Caki2 (cell line): ENCODE measurements around the gene OR2T27. TPM values are rescaled to one million over a fixed set of nuclear protein-coding genes. Genes with fewer than 3 reads are reported as not detected.
"Not testable (repeated sequence)": the region's sequence is repeated elsewhere in the genome, so short reads cannot be mapped to it uniquely, and the experiment has no call there.

Source experiments
- DNase-seq: peaks from one replicate; pipeline ENCODE4 v3.0.0-alpha.2; 2015; ENCODE audit warnings: low read depth
- in situ Hi-C: cut with HindIII; loops from 2 replicates; pipeline ENCODE4 v1.10.0; 2016; ENCODE audit warnings: low sequenced_read_pairs, low pct_unique_long_range_greater_than_20kb, mixed read lengths
- total RNA-seq: library from RNA; depleted of rRNA; stranded (reverse); fragments of >200 nt; shearing (Covaris generic); gene quantifications from 2 replicates; pipeline ENCODE4 v1.2.3, GENCODE V29; 2014; ENCODE audit warnings: low replicate concordance

OR2T27 gene
- total RNA-seq, 1 experiment from 2014 or later = not detected

- in situ Hi-C loops, DNase-seq: not testable (repeated sequence)
Measured at GRCh38 chr1:248645178-248645577, 10.2 kb downstream of the OR2T27 start, which contains the start of gene OR2T35. TSS of gene OR2T35 (minus strand) at chr1:248645278. CDS start at chr1:248639258, 6,020 bp downstream.

GRCh38 chr1:248642971-248643651, 12.2 kb downstream of the OR2T27 start:
- in situ Hi-C loops = not testable (repeated sequence)

GRCh38 chr1:248641583-248641982, 13.7 kb downstream of the OR2T27 start:
- in situ Hi-C loops, DNase-seq: not testable (repeated sequence)

More at GRCh38 chr1:248642971-248643651, 12.2 kb downstream of the OR2T27 start:
- not testable (repeated sequence) for DNase-seq

GRCh38 chr1:248640906-248641305, 14.4 kb downstream of the OR2T27 start:
- in situ Hi-C loops, DNase-seq: not testable (repeated sequence)

GRCh38 chr1:248639652-248640051, 15.7 kb downstream of the OR2T27 start:
- in situ Hi-C loops, DNase-seq: not testable (repeated sequence)

- DNase-seq, in situ Hi-C loops: not testable (repeated sequence)
Measured at GRCh38 chr1:248636612-248637011, 18.7 kb downstream of the OR2T27 start.

- in situ Hi-C loops, DNase-seq: not testable (repeated sequence)
Measured at GRCh38 chr1:248634991-248635390, 20.3 kb downstream of the OR2T27 start, which contains the start of gene OR2T11. TSS of gene OR2T11 (minus strand) at chr1:248635091. CDS start at chr1:248627128, 7,963 bp downstream.

GRCh38 chr1:248631354-248632008, 23.8 kb downstream of the OR2T27 start:
- in situ Hi-C loops = no loop called here
- DNase-seq = no peak

GRCh38 chr1:248630551-248630950, 24.8 kb downstream of the OR2T27 start:
- DNase-seq = no peak
- in situ Hi-C loops = no loop called here

- no peak for DNase-seq
- in situ Hi-C loops = no loop called here
Measured at GRCh38 chr1:248627971-248628844, 27.1 kb downstream of the OR2T27 start.

GRCh38 chr1:248625971-248626370, 29.4 kb downstream of the OR2T27 start:
- in situ Hi-C loops = no loop called here
- DNase-seq = no peak

GRCh38 chr1:248625166-248625565, 30.2 kb downstream of the OR2T27 start:
- in situ Hi-C loops = no loop called here
- DNase-seq = no peak

- in situ Hi-C loops = no loop called here
- DNase-seq = peak; percentile 2
Measured at GRCh38 chr1:248622570-248623001, 32.7 kb downstream of the OR2T27 start.

GRCh38 chr1:248621770-248622169, 33.6 kb downstream of the OR2T27 start:
- in situ Hi-C loops = no loop called here

GRCh38 chr1:248618878-248619277, 36.5 kb downstream of the OR2T27 start:
- DNase-seq = peak; percentile 0
- in situ Hi-C loops = no loop called here

More at GRCh38 chr1:248621770-248622169, 33.6 kb downstream of the OR2T27 start:
- no peak for DNase-seq

- in situ Hi-C loops = no loop called here
- DNase-seq = no peak
Measured at GRCh38 chr1:248618119-248618518, 37.2 kb downstream of the OR2T27 start.

- DNase-seq = no peak
- in situ Hi-C loops = no loop called here
Measured at GRCh38 chr1:248613742-248614141, 41.6 kb downstream of the OR2T27 start.

GRCh38 chr1:248611883-248612414, 43.4 kb downstream of the OR2T27 start:
- in situ Hi-C loops = no loop called here
- DNase-seq = no peak
